Skeletal muscle cell (primary cell): Measurements from ENCODE around the gene ANKRD30B.
"Not testable (repeated sequence)": the region's sequence is repeated elsewhere in the genome, so short reads cannot be mapped to it uniquely, and the experiment has no call there.

Experiments used
- DNase-seq: peaks from one replicate; pipeline ENCODE4 v3.0.0-alpha.2; 2010; ENCODE audit warnings: low read depth
- H3K4me3 ChIP-seq: 2 replicates; pipeline ENCODE4 v1.5.1; 2011; ENCODE audit warnings: low read depth, mild to moderate bottlenecking, control low read depth, low read length, moderate library complexity

Gene ANKRD30B

GRCh38 chr18:14747513-14748474, at the start of gene ANKRD30B:
TSS of gene ANKRD30B (plus strand) at chr18:14748172. CDS start at chr18:14748420, 248 bp downstream.
- H3K4me3 ChIP-seq = no peak within 1 kb of the TSS
- DNase-seq = no peak

- DNase-seq, H3K4me3 ChIP-seq: not testable (repeated sequence)
These were observed 46.5 kb upstream of the ANKRD30B start for GRCh38 chr18:14701286-14702040.

DNA sequence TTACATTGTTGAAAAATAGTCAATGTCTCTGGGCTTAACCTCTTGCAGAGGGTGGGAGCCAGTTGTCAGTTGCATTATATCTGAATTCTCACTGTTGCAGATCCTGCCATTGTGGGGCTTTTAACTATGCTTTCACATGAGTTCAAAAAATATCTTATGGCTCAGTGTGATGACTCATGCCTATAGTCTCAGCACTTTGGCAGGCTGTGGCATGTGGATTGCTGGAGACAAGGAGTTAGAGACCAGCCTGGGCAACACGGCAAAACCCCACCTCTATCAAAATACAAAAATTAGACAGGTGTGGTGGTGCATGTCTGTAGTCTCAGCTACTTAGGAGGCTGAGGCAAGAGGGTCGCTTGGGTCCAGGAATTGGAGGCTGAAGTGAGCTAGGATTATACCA, 38.2 kb upstream of the ANKRD30B start:
- not testable (repeated sequence) for DNase-seq, H3K4me3 ChIP-seq

GRCh38 chr18:14721569-14721968, 26.4 kb upstream of the ANKRD30B start:
- not testable (repeated sequence) for DNase-seq, H3K4me3 ChIP-seq

- not testable (repeated sequence) for H3K4me3 ChIP-seq, DNase-seq
These were observed 8.9 kb upstream of the ANKRD30B start for GRCh38 chr18:14739056-14739455.

GRCh38 chr18:14746897-14747296, 1.1 kb upstream of the ANKRD30B start:
- no peak overlapping the region for H3K4me3 ChIP-seq
- DNase-seq = no peak

DNA sequence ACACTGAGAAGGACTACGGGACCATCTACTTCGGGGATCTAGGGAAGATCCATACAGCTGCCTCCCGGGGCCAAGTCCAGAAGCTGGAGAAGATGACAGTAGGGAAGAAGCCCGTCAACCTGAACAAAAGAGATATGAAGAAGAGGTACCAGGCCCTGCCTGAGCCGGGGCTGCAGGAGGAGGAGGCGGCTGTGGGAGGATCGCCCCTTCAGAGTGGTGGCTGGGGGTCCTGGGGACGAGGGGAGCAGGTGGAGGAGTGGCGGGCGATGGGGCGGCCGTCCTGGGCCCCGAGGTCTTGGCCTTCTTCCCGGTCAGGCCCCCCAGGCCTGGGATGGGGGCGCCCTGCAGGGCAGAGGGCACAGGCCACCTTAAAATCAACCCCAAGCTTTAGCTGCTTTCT, 524 bp downstream of the ANKRD30B start:
- no peak overlapping the region for H3K4me3 ChIP-seq
- no peak for DNase-seq

DNA sequence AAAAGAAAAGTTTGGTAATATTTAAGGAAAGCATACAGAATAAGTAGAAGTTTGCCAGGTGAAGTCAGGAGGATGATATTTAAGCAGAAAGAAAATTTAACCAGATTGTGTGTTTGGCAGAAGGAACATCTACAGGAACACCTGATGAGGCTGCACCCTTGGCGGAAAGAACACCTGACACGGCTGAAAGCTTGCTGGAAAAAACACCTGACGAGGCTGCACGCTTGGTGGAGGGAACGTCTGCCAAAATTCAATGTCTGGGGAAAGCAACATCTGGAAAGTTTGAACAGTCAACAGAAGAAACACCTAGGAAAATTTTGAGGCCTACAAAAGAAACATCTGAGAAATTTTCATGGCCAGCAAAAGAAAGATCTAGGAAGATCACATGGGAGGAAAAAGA, 15.6 kb downstream of the ANKRD30B start:
- DNase-seq, H3K4me3 ChIP-seq: not testable (repeated sequence)

DNA sequence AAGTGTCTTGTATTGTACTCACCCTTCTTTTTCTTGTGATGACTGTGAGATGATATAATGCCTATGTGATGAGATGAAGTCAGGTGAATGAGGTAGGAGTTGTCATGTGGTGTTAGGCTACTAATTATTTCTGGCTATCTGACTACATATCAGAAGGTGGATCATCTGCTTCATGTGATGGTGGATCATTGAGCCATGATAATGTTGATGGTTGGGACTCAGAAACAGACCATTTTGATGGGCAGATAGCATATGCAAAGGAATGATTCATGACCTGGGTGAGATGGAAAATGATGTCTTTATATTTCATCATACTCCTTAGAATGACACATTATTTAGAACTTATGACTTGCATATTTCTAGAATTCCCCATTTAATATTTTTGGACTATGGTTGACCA, 19.5 kb downstream of the ANKRD30B start:
- DNase-seq = no peak
- no peak overlapping the region for H3K4me3 ChIP-seq

- DNase-seq = no peak
- no peak overlapping the region for H3K4me3 ChIP-seq
These were observed 20.3 kb downstream of the ANKRD30B start for GRCh38 chr18:14768241-14768640.

DNA sequence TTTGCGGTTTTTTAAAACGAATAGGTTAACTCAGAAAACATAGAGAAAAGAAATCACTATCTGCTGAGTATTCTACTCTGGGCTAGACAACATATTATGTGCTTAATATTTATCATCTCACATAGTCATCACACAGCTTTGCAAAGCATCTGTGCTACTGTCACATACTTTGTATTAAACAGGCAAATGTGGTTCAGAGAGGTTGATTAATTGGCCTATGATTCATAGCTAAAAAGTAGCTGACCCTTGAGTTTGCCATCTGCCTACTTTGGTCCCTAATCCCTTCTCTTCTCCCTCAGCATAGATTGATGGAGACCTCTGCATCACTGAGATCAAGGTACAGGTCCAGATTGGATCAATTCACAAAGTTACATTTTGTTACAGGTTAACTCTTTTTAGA, 21.4 kb downstream of the ANKRD30B start:
- DNase-seq = no peak

GRCh38 chr18:14776801-14777200, 28.8 kb downstream of the ANKRD30B start:
- H3K4me3 ChIP-seq = no peak overlapping the region
- DNase-seq = no peak

More for the DNA sequence above, 21.4 kb downstream of the ANKRD30B start:
- no peak overlapping the region for H3K4me3 ChIP-seq

GRCh38 chr18:14781671-14782070, 33.7 kb downstream of the ANKRD30B start:
- DNase-seq = no peak
- H3K4me3 ChIP-seq = no peak overlapping the region

DNA sequence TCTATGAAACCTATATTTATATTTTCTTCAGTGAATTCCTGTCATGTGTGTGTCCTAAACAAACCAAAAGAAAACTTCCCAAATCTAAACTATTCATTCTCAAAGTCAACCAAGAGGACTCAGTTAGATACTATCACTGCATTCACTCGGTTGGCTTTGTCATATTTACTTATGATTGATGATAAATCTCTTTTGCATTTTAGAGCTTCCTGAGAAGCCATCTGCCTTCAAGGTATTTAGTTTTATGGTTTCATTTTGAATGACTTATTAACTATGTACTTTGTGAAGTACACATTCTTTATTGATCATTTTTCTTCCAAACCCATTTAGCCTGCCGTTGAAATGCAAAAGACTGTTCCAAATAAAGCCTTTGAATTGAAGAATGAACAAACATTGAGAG, 36.2 kb downstream of the ANKRD30B start:
- no peak overlapping the region for H3K4me3 ChIP-seq
- no peak for DNase-seq

DNA sequence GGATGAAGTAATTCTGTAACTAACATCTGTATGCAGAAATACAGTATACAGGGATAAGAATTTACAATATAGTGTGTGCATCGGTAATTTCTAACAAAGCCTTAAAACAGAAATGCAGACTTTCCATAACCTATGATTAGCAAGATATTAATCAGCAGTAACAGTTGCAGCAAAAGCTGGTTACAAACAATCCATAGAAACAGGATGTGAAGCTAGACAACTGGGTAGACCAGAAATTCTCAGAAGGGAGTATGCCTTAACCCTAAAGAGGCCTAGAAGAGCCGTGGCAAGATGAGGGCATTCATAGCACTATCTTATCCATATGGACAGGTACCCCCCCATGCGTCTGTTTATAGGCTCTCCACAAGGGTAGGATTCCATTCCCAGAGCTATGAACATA, 48.9 kb downstream of the ANKRD30B start:
- DNase-seq, H3K4me3 ChIP-seq: not testable (repeated sequence)

DNA sequence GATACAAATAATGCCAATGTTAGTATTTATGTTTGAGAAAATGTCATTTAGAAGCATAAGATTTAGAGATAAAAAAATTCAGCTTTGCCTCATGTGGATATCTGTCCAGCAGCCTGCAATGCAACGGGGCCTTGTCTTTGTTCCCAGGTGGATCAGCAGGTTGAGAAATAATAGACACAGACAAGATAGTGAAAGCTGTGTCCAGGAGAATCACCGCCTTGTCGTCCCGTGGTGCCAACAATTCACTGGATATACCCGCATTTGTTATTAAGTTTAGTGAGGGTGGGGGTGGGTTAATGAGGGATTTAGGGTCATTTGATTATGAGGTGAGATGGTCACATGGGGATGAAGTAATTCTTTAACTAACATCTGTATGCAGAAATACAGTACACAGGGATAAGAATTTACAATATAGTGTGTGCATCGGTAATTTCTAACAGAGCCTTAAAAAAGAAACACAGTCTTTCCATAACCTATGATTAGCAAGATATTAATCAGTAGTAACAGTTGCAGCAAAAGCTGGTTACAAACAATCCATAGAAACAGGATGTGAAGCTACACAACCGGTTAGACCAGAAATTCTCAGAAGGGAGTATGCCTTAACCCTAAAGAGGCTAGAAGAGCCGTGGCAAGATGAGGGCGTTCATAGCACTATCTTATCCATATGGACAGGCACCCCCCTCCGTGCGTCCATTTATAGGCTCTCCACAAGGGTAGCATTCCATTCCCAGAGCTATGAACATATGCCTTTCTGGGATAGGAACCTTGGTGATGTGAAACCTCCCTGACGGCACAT, 50.2 kb downstream of the ANKRD30B start:
- not testable (repeated sequence) for DNase-seq, H3K4me3 ChIP-seq

- not testable (repeated sequence) for H3K4me3 ChIP-seq, DNase-seq
These were observed 63.1 kb downstream of the ANKRD30B start for GRCh38 chr18:14811081-14811480.

DNA sequence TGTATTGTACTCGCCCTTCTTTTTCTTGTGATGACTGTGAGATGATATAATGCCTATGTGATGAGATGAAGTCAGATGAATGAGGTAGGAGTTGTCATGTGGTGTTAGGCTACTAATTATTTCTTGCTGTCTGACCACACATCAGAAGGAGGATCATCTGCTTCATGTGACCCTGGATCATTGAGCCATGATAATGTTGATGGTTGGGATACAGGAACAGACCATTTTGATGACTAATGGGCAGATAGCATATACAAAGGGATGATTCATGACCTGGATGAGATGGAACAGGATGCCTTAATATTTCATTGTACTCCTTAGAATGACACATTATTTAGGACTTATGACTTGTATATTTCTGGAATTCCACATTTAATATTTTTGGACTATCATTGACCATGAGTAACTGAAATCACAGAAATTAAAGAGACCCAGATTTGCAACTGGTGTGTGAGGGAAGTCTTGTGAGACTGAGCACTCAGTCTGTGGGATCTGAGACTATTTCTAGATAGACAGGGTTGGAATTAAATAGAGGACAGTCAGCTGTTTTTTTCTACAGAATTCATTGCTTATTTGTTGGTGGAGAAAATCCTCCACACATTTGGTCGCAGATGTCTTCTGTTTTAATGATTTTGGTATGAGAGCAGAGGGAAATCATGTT, 79.1 kb downstream of the ANKRD30B start:
- not testable (repeated sequence) for H3K4me3 ChIP-seq
- peak; percentile 14 for DNase-seq

DNA sequence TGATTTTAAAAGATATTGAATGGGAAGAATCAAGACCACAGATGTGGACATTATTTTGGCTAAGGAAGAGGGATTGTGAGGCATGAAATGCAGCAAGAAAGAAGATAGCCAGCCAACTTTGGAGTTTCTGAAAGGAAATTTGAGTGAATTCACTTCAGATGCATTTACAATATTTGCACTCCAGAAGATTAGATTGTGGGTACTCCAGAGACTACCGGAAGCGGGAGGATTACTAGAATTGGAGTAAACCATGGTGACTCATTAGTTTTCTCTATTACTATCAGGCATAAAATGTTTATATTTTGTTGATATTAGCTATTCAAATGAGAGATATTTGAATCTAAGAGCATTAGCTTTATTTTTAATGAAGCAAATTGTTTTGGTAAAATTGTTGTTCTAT, 93.6 kb downstream of the ANKRD30B start:
- not testable (repeated sequence) for DNase-seq, H3K4me3 ChIP-seq
